Loucy (cell line): ENCODE measurements around the gene PTPRK.

Source experiments
- EZH2phosphoT487 ChIP-seq: fragments of 200-600 bp; IDR thresholded peaks from 2 replicates; pipeline ENCODE4 v1.6.1; 2018; ENCODE audit warnings: antibody characterized with exemption, mild to moderate bottlenecking, moderate library complexity, borderline replicate concordance
- TF ChIP-seq, protein P1 (sequence below): fragments of 200-600 bp; sonication (generic); conservative IDR thresholded peaks from 2 replicates; pipeline ENCODE4 v1.5.1; 2014; ENCODE audit warnings: mild to moderate bottlenecking, antibody characterized with exemption, low read length

DNA sequence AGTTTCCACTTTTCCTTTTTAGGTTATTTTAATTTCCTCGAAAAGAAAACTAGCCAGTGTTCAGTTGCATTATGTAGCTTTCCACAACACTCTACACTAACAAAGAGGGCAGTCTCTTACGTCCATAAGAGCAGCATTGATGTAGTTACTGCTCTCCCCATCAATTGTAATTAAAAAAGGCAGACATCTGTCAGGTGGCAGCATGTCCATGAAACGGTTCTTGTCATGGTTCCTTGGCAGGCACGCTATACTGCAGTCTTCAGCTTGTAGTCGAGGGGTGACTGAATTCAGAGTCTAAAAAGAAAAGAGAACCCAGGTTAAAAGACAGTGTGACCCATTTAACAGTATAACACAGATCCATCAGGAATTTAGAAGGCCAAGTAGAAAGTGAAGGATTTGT lies 539.4 kb downstream of the PTPRK start:
- TF ChIP-seq, protein P1, sequence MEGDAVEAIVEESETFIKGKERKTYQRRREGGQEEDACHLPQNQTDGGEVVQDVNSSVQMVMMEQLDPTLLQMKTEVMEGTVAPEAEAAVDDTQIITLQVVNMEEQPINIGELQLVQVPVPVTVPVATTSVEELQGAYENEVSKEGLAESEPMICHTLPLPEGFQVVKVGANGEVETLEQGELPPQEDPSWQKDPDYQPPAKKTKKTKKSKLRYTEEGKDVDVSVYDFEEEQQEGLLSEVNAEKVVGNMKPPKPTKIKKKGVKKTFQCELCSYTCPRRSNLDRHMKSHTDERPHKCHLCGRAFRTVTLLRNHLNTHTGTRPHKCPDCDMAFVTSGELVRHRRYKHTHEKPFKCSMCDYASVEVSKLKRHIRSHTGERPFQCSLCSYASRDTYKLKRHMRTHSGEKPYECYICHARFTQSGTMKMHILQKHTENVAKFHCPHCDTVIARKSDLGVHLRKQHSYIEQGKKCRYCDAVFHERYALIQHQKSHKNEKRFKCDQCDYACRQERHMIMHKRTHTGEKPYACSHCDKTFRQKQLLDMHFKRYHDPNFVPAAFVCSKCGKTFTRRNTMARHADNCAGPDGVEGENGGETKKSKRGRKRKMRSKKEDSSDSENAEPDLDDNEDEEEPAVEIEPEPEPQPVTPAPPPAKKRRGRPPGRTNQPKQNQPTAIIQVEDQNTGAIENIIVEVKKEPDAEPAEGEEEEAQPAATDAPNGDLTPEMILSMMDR, result no peak
- no peak for TF ChIP-seq EZH2phosphoT487
